HepG2 (cell line): ENCODE data around the gene KIF13A. TPM values are rescaled to one million over a fixed set of nuclear protein-coding genes. Genes with fewer than 3 reads are reported as not detected.

Experiments
- ATAC-seq: fragments of 200-7000 bp; cut with Tn5 transposase; 3 replicates; pipeline ENCODE4 v1.9.1; 2020; ENCODE audit warnings: mild to moderate bottlenecking, moderate library complexity
- BruUV-seq: library from RNA; stranded (reverse); fragments of 400-500 nt; replicated peaks from 2 replicates; lab custom pipeline; 2021; lab: Mats Ljungman, UMichigan
- CTCF ChIA-PET: fragments of 300-600 bp; formaldehyde crosslinking; extraction: SDS; loops from one replicate; lab custom pipeline; 2021; ENCODE audit warnings: low total read pairs, inconsistent platforms, low intra/inter-chr PET ratio; lab: Yijun Ruan, JAX
- POLR2A ChIA-PET: fragments of 350-600 bp; sonication (Branson Sonifier 250); formaldehyde crosslinking; loops from one replicate; lab custom pipeline; 2020; ENCODE audit warnings: antibody characterized with exemption, inconsistent platforms; lab: Yijun Ruan, JAX
- DNase-seq: peaks from one replicate; pipeline ENCODE4 v3.0.0-alpha.2; 2015; ENCODE audit warnings: low spot score
- FAIRE-seq: peaks from 3 replicates; lab custom pipeline; 2011; peaks lifted over from hg19 to GRCh38; lab: Jason Lieb, UNC
- H2AFZ ChIP-seq: one replicate; pipeline ENCODE4 v1.6.1; 2011; ENCODE audit warnings: low read length, inconsistent platforms
- H3K27ac ChIP-seq: fragments of 300-600 bp; 3 replicates; pipeline ENCODE4 v1.8.0; 2011; ENCODE audit warnings: mixed run types, mild to moderate bottlenecking, mixed read lengths, low read length, inconsistent platforms; ENCODE audit not compliant: insufficient read depth; ENCODE audit errors: extremely low read length
- H3K27me3 ChIP-seq, 2 experiments: fragments of 200-600 bp in 1 of 2; 2 replicates in 1 of 2; 3 replicates in 1 of 2; pipeline versions ENCODE4 v1.6.0 to v1.8.0; 2011; ENCODE audit warnings: low read length in 2 of 2, mild to moderate bottlenecking in 2 of 2, moderate library complexity in 2 of 2, inconsistent platforms in 1 of 2; ENCODE audit not compliant: insufficient read depth in 2 of 2, control insufficient read depth in 1 of 2
- H3K36me3 ChIP-seq, 2 experiments: fragments of 200-600 bp in 1 of 2; replicated peaks in 1 of 2; 2 replicates in 1 of 2; 3 replicates in 1 of 2; pipeline versions ENCODE4 v1.5.1 to v1.8.0; 2011; ENCODE audit warnings: low read length in 2 of 2, inconsistent platforms in 1 of 2; ENCODE audit not compliant: insufficient read depth in 2 of 2, control insufficient read depth in 1 of 2
- H3K4me1 ChIP-seq: 2 replicates; pipeline ENCODE4 v1.5.1; 2012; ENCODE audit warnings: low read length, inconsistent platforms; ENCODE audit not compliant: insufficient read depth
- H3K4me2 ChIP-seq: 2 replicates; pipeline ENCODE4 v1.6.0; 2011; ENCODE audit warnings: low read depth, low read length, inconsistent platforms
- H3K4me3 ChIP-seq, 3 experiments: fragments of 200-600 bp in 1 of 3; sonication (generic), shearing (Covaris generic) in 1 of 3; replicated peaks in 1 of 3; 2 replicates each; pipeline ENCODE4 v1.5.1; 2011 to 2016; ENCODE audit warnings: low read length in 3 of 3, inconsistent platforms in 2 of 3, low read depth in 2 of 3, mild to moderate bottlenecking in 2 of 3, control low read depth in 1 of 3, mixed read lengths in 1 of 3; ENCODE audit not compliant: insufficient read depth in 1 of 3
- H3K79me2 ChIP-seq: one replicate; pipeline ENCODE4 v1.6.1; 2011; ENCODE audit warnings: low read length, inconsistent platforms; ENCODE audit not compliant: insufficient read depth
- H3K9ac ChIP-seq: 2 replicates; pipeline ENCODE4 v1.6.0; 2011; ENCODE audit warnings: mild to moderate bottlenecking, low read depth, low read length, inconsistent platforms; ENCODE audit not compliant: insufficient read depth
- H3K9me3 ChIP-seq: 2 replicates; pipeline ENCODE4 v1.5.1; 2012; ENCODE audit warnings: mild to moderate bottlenecking, low read length
- H4K20me1 ChIP-seq: 2 replicates; pipeline ENCODE4 v1.6.0; 2011; ENCODE audit warnings: inconsistent platforms, mild to moderate bottlenecking, low read length, moderate library complexity; ENCODE audit not compliant: insufficient read depth
- FOXM1 ChIP-seq: sonication (generic); formaldehyde crosslinking; IDR thresholded peaks from 2 replicates; pipeline ENCODE4 v1.5.0; 2020; ENCODE audit warnings: missing genetic modification reagents
- KDM2A ChIP-seq: sonication (generic); formaldehyde crosslinking; IDR thresholded peaks from 2 replicates; pipeline ENCODE4 v1.4.0; 2020; ENCODE audit warnings: low read depth, missing genetic modification reagents, borderline replicate concordance
- NCOR1 ChIP-seq: fragments of 200-600 bp; sonication (generic); IDR thresholded peaks from 2 replicates; pipeline ENCODE4 v1.7.0; 2017; ENCODE audit warnings: antibody characterized with exemption, low read length, borderline replicate concordance
- SP140L ChIP-seq: sonication (generic); formaldehyde crosslinking; IDR thresholded peaks from 2 replicates; pipeline ENCODE4 v1.4.0; 2020; ENCODE audit warnings: missing genetic modification reagents, borderline replicate concordance
- YY1 ChIP-seq: IDR thresholded peaks from 2 replicates; pipeline ENCODE4 v1.6.1; 2011; ENCODE audit warnings: low read length, low read depth, moderate library complexity, mild to moderate bottlenecking; ENCODE audit not compliant: insufficient read depth, insufficient replicate concordance
- ZHX1 ChIP-seq: sonication (generic); formaldehyde crosslinking; IDR thresholded peaks from 2 replicates; pipeline ENCODE4 v1.8.1; 2022; ENCODE audit warnings: low read depth, mild to moderate bottlenecking, missing genetic modification reagents
- ZNF24 ChIP-seq: fragments of 450-650 bp; IDR thresholded peaks from 2 replicates; pipeline ENCODE4 v1.6.1; 2017; ENCODE audit warnings: antibody characterized with exemption, mild to moderate bottlenecking
- ZNF740 ChIP-seq: sonication (generic); formaldehyde crosslinking; IDR thresholded peaks from 2 replicates; pipeline ENCODE4 v1.4.0; 2020; ENCODE audit warnings: missing genetic modification reagents
- WGBS: methylation state at CpG from one replicate; pipeline ENCODE4 v1.1.6; 2017; ENCODE audit warnings: low lambda C conversion rate; 5-methylcytosine and 5-hydroxymethylcytosine counted together
- in situ Hi-C: cut with HindIII; loops from 2 replicates; pipeline ENCODE4 v1.10.0; 2017; ENCODE audit warnings: low pct_unique_long_range_greater_than_20kb; ENCODE audit not compliant: extremely low pct_ligation_motif_present
- intact Hi-C: fragments of 100-400 bp; cut with micrococcal nuclease; formaldehyde crosslinking; loops from one replicate; pipeline ENCODE4 v1.10.0; 2022; ENCODE audit not compliant: unreplicated experiment
- polyA plus RNA-seq, 8 experiments: library from polyadenylated mRNA; depleted of rRNA in 3 of 8; stranded (reverse) in 7 of 8; unstranded in 1 of 8; fragments of >200 nt; fragmentation: Illumina TruSeq in 4 of 8; extraction: Trizol in 4 of 8; gene quantifications; 2 replicates each; pipeline versions ENCODE4 v1.2.1 to v1.2.3, GENCODE V29; 2011 to 2016; ENCODE audit warnings: low read depth in 4 of 8, missing spikeins in 1 of 8, mixed read lengths in 1 of 8; ENCODE audit not compliant: insufficient read depth in 1 of 8
- total RNA-seq, 5 experiments: library from RNA; depleted of rRNA; stranded (reverse); fragments of >200 nt; fragmentation: Illumina TruSeq; extraction: Trizol; gene quantifications; 2 replicates each; pipeline ENCODE4 v1.2.3, GENCODE V29; 2016; ENCODE audit warnings: low read depth in 1 of 5
- TF ChIP-seq, protein P1 (sequence below): sonication (generic); formaldehyde crosslinking; IDR thresholded peaks from 2 replicates; pipeline ENCODE4 v1.8.1; 2022; ENCODE audit warnings: mild to moderate bottlenecking, missing genetic modification reagents
- TF ChIP-seq, protein P2 (sequence below): sonication (generic); formaldehyde crosslinking; IDR thresholded peaks from 2 replicates; pipeline ENCODE4 v1.4.0; 2020; ENCODE audit warnings: low read depth, mild to moderate bottlenecking, missing genetic modification reagents

KIF13A gene
- total and polyA plus RNA-seq, 2 of the 13 experiments (the other 11 are each of a cell fraction or from before 2014, with no cell fraction given) = 21.1 to 37.2 TPM

- TF ChIP-seq ZNF740 = no peak
These were observed 147.8 kb downstream of the KIF13A start (continued) for GRCh38 chr6:17839513-17840223.

DNA sequence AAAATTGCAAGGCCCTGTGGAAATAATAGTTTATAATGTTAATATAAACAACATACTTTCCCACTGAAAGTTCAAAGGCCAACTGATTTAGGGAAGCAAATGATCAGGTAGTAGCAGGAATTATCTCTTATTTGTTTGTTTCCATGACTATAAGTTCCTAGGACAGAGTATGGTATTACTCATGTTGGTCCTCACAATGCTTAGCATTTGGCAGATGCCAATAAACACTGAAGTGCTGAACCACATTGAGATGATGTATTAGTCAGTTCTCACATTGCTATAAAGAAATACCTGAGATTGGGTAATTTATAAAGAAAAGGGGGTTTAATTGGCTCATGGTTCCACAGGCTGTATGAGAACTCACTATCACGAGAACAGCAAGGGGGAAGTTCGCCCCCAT lies 151.1 kb downstream of the KIF13A start:
- TF ChIP-seq, protein P1, sequence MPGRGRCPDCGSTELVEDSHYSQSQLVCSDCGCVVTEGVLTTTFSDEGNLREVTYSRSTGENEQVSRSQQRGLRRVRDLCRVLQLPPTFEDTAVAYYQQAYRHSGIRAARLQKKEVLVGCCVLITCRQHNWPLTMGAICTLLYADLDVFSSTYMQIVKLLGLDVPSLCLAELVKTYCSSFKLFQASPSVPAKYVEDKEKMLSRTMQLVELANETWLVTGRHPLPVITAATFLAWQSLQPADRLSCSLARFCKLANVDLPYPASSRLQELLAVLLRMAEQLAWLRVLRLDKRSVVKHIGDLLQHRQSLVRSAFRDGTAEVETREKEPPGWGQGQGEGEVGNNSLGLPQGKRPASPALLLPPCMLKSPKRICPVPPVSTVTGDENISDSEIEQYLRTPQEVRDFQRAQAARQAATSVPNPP (CRISPR knock-in tag) = no peak
- TF ChIP-seq YY1 = no peak
- H3K9me3 ChIP-seq = no peaks in the 10 kb centered on the region
- H3K9ac ChIP-seq = no peak overlapping the region
- in situ Hi-C loops = loop anchor here (10.0 kb wide), 1 partner anchor 289 kb away; the partner anchor contains the start of gene NHLRC1
- H3K4me1 ChIP-seq = no peaks in the 10 kb centered on the region
- peaks cover 0 to 38% of the 10 kb centered on the region in 2 experiments; a peak in 3 of 5 replicates for H3K36me3 ChIP-seq
- CTCF ChIA-PET = no interaction called here
- no peaks in the 10 kb centered on the region for H3K27me3 ChIP-seq
- POLR2A ChIA-PET = no interaction called here
- H4K20me1 ChIP-seq = no peaks in the 10 kb centered on the region
- DNase-seq (no peak), ATAC-seq (no peak), FAIRE-seq (no peak)
- no peak overlapping the region for H3K4me3 ChIP-seq
- no peak overlapping the region for H3K4me2 ChIP-seq
- no TSS peak for BruUV-seq
- H2AFZ ChIP-seq = no peak overlapping the region
- intact Hi-C loops = no loop called here
- WGBS = 93% methylated on average over 2 of the region's 2 CpGs
- H3K79me2 ChIP-seq = no peaks in the 10 kb centered on the region
- H3K27ac ChIP-seq = no peak overlapping the region

- ATAC-seq = no peak
- H2AFZ ChIP-seq = no peak overlapping the region
- H3K4me1 ChIP-seq = no peaks in the 10 kb centered on the region
- BruUV-seq = no TSS peak
- H3K9ac ChIP-seq = no peak overlapping the region
- peaks cover under 1 to 43% of the 10 kb centered on the region in 2 experiments for H3K36me3 ChIP-seq
- no peak overlapping the region for H3K27ac ChIP-seq
- no peak overlapping the region for H3K4me2 ChIP-seq
- H3K9me3 ChIP-seq = no peaks in the 10 kb centered on the region
- H3K79me2 ChIP-seq = no peaks in the 10 kb centered on the region
- intact Hi-C loops (no loop called here), in situ Hi-C loops (loop anchor here (10.0 kb wide), 1 partner anchor 289 kb away; the partner anchor contains the start of gene NHLRC1)
- no peaks in the 10 kb centered on the region for H3K27me3 ChIP-seq
- CTCF ChIA-PET = no interaction called here
- POLR2A ChIA-PET = no interaction called here
- H4K20me1 ChIP-seq = no peaks in the 10 kb centered on the region
- FAIRE-seq = no peak
- no peak for DNase-seq
- no peak overlapping the region for H3K4me3 ChIP-seq
- TF ChIP-seq FOXM1 (no peak), ZHX1 (CRISPR knock-in tag) (no peak), KDM2A (CRISPR knock-in tag) (no peak), NCOR1 (no peak), SP140L (no peak), ZNF24 (no peak)
- TF ChIP-seq, protein P2, sequence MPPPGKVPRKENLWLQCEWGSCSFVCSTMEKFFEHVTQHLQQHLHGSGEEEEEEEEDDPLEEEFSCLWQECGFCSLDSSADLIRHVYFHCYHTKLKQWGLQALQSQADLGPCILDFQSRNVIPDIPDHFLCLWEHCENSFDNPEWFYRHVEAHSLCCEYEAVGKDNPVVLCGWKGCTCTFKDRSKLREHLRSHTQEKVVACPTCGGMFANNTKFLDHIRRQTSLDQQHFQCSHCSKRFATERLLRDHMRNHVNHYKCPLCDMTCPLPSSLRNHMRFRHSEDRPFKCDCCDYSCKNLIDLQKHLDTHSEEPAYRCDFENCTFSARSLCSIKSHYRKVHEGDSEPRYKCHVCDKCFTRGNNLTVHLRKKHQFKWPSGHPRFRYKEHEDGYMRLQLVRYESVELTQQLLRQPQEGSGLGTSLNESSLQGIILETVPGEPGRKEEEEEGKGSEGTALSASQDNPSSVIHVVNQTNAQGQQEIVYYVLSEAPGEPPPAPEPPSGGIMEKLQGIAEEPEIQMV (CRISPR knock-in tag) = no peak
These were observed 151.7 kb downstream of the KIF13A start for GRCh38 chr6:17835784-17836183.
